GM19023 (cell line): ENCODE measurements around the gene C1orf146.
"Not testable (repeated sequence)": the region's sequence is repeated elsewhere in the genome, so short reads cannot be mapped to it uniquely, and the experiment has no call there.

Source experiments
- ATAC-seq: cut with Tn5 transposase; IDR thresholded peaks from one replicate; pipeline ENCODE4 v1.9.1; 2021; ENCODE audit warnings: mild to moderate bottlenecking, moderate library complexity; ENCODE audit not compliant: unreplicated experiment

The C1orf146 gene

DNA sequence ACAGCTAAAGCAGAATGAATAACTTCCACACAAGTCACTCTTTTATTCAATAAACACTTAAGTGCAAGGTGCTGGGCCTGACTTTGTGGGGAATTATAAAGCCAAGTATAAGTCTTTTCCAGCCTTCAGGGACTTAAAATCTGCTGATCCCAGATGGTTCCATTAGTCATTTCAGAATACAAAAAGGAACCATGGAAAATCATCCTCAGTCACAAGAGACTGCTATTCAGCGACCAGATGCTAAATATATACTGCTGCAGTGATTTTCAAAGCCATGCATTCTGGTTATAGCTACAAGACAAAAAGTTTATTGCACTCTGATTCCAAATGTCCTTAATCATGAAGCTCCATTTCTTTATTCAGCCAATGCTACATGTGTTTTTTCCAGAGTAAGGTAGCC lies 55.3 kb downstream of the C1orf146 start:
- no peak for ATAC-seq

DNA sequence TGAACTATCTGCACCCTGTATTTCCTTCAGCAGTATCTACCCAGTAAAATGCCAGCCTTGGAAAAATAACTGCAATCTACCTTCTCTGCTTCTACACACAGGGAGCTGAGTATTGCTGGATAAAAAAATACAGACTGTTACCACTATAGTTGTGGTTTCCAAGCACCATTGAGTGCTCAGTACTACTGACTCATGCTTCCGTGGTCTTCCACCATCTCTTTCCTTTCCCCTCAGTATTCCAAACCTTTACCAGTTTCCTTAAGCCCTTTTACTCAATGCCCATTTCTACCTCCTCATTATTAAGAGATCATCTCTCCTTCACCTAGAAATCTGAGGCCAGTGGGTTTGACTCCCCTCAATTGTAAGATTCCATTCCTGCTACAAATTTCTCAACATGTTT lies 57.2 kb downstream of the C1orf146 start:
- ATAC-seq, result no peak

DNA sequence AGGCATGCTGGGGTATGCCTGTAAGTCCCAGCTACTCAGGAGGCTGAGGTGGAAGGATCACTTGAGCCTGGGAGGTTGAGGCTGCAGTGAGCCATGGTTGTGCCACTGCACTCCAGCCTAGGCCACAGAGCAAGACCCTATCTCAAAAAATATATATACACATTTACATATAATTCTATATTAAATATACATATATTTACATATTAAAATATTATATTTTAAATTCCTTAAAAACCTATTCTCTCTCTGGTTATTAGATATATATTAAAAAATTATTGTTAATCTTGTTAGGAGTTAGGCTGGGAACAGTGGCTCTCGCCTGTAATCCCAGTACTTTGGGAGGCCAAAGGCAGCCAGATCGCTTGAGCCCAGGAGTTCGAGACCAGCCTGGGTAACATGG lies 58.4 kb downstream of the C1orf146 start:
- ATAC-seq, result no peak

DNA sequence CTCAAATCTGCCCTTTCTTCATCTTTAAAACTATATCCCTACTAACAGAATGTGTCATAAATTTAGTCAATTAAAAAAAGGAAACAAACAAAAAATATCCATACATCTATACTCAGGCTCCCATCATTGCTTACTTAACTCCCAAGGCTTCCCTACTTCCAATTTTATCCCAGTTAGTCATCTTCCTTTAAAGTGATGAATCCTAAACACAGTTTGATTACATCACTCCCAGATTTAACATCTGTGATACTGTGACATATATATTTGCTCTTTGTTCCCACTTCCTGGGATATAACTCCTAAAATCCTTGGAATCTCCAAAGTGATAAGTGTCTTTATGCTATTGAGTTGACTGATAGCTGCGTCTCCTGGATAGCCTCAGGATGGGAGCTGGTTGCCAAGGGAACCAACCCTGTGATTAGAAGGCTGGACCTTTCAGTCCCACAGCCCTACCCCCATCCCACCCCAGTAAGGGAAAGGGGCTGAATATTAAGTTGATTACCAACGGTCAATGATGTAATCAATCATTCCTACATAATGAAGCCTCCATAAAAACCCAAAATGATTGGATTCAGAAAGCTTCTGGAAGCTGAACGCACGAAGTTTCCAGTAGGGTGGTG lies 59.5 kb downstream of the C1orf146 start:
- ATAC-seq, result no peak

DNA sequence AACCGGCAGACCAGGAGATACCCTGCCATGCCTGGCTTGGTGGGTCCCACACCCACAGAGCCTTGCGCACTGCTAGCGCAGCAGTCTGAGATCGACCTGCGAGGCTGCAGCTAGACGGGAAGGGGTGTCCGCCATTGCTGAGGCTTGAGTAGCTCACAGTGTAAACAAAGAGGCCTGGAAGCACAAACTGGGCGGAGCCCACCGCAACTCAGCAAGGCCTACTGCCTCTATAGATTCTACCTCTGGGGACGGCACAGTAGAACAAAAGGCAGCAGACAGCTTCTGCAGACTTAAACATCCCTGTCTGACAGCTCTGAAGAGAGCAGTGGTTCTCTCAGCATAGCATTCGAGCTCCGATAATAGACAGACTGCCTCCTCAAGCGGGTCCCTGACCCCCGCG lies 62.1 kb downstream of the C1orf146 start:
- not testable (repeated sequence) for ATAC-seq

DNA sequence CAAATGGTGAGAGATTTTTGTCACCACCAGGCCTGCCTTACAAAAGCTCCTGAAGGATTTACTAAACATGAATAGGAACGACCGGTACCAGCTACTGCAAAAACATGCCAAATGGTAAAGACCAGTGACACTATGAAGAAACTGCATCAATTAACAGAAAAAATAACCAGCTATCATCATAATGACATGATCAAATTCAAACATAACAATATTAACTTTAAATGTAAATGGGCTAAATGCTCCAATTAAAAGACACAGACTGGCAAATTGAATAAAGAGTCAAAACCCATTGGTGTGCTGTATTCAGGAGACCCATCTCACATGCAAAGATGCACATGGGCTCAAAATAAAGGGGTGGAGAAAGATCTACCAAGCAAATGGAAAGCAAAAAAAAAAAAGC lies 63.7 kb downstream of the C1orf146 start:
- not testable (repeated sequence) for ATAC-seq

DNA sequence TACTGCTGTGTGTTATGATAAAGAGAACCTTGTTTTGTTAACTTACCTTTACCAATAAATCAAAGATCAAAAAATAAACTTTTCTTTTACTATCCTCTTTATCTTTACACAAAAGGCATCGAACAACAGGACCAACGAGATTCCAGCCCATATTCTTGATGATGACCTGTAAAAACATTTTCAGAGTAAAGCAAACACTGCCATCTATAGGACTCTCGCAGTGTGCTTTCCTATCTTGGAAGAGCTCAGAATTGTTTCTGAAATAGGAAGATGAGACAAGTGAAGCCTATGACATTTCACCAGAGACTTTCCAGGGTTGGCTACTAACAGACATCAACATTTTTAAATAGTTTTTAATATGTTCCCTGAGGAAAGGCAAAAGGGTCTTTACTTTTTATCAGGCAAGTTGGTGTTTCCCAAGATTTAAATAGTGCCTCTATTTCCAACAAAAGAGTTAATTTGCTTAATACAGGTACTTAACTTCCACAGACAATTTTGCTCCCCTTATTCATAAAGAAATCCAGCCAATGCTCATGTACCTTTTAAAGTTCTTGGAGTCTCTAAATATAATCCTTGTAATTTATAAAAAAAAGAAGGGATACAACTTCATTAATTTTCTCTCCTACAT lies 73.8 kb downstream of the C1orf146 start:
- ATAC-seq, result no peak
